Tibial nerve (tissue), 4 donors: ENCODE results near the gene RAD54L2. TPM values are rescaled to one million over a fixed set of nuclear protein-coding genes. Genes with fewer than 3 reads are reported as not detected.
"Not testable (repeated sequence)": the region's sequence is repeated elsewhere in the genome, so short reads cannot be mapped to it uniquely, and the experiment has no call there.

ENCODE experiments used
- DNase-seq, 2 donors: peaks; one replicate each; pipeline ENCODE4 v3.0.0-alpha.2; 2019; ENCODE audit warnings: low spot score in 2 of 2
- H3K27ac ChIP-seq, 4 donors: fragments of 200-600 bp; sonication (generic) in 3 of 4; one replicate each; pipeline ENCODE4 v1.5.1; 2017 to 2019; ENCODE audit warnings: mild to moderate bottlenecking in 1 of 4
- H3K27me3 ChIP-seq, 2 donors: fragments of 200-600 bp; sonication (generic) in 1 of 2; one replicate each; pipeline versions ENCODE4 v1.5.1 to v1.6.0; 2017 to 2019
- H3K36me3 ChIP-seq, 3 donors: fragments of 200-600 bp; sonication (generic); one replicate each; pipeline ENCODE4 v1.5.1; 2018 to 2019
- H3K4me1 ChIP-seq, 4 donors: fragments of 200-600 bp; sonication (generic) in 3 of 4; one replicate each; pipeline ENCODE4 v1.5.1; 2017 to 2019
- H3K4me3 ChIP-seq, 4 donors: fragments of 200-600 bp; sonication (generic) in 3 of 4; one replicate each; pipeline ENCODE4 v1.5.1; 2017 to 2019; ENCODE audit warnings: mild to moderate bottlenecking in 1 of 4, moderate library complexity in 1 of 4
- H3K9me3 ChIP-seq, 4 donors: fragments of 200-600 bp; sonication (generic) in 3 of 4; one replicate each; pipeline ENCODE4 v1.5.1; 2017 to 2019
- CTCF ChIP-seq, 5 experiments: fragments of 200-600 bp in 3 of 5; fragments of 450-650 bp in 2 of 5; sonication (generic) in 3 of 5; IDR thresholded peaks; one replicate each; pipeline ENCODE4 v1.5.1; 2016 to 2019; ENCODE audit warnings: antibody characterized with exemption in 5 of 5, mild to moderate bottlenecking in 3 of 5, moderate library complexity in 2 of 5
- EP300 ChIP-seq, 2 donors: sonication (generic); formaldehyde crosslinking; IDR thresholded peaks; one replicate each; pipeline ENCODE4 v1.6.1; 2017; ENCODE audit warnings: antibody characterized with exemption in 2 of 2, mild to moderate bottlenecking in 1 of 2
- POLR2A ChIP-seq, 2 donors: fragments of 450-650 bp; IDR thresholded peaks; one replicate each; pipeline ENCODE4 v1.6.1; 2017; ENCODE audit warnings: antibody characterized with exemption in 2 of 2, mild to moderate bottlenecking in 2 of 2, moderate library complexity in 2 of 2
- WGBS, 2 donors: methylation state at CpG; one replicate each; pipeline ENCODE4 v1.1.5; 2018; 5-methylcytosine and 5-hydroxymethylcytosine counted together
- total RNA-seq, 4 donors: library from RNA; depleted of rRNA; stranded (reverse); fragments of >200 nt; gene quantifications; one replicate each; pipeline ENCODE4 v1.1.0, GENCODE V29; 2016

Gene RAD54L2
- total RNA-seq, 4 donors from 2014 or later: 21.0 to 35.8 (median 28.5) TPM

DNA sequence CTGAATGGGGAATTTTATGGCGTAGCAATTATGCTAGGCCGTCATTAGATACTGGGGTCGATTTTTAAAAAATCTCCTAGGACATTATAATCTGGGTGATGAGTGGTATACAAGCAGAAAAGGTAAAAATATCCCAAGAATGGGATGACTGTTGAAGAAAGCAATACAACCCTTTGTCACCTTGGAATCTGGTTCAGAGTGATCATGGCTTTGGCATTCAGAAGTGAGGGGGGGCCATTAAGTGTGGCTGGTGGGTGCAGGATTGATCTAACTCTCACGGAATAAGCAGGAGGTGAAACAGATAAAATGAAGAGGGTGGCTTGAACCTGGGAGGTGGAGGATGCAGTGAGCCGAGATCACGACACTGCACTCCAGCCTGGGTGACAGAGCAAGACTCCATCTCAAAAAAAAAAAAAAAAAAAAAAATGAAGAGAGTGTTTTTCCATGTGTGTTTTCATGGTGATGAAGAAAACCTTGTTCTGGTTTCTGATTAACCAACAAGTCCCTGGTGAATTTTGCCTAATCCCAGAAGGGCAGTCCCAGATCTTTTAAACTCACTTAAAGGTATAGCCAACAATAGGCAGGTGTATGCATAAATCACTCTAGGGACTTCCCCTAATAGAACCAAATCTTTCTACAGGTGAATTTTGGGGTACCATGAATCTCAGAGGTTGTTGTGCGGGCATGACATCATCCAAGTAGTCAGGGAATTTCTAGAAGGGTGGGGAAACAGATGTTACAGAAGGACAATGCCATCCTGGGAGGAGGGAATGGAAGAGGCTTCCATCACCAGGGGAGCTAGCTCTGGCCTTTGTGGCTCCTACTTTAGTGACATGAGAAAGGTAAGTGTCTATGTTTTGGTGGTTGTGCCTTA lies 3.1 kb upstream of the RAD54L2 start:
- TF ChIP-seq EP300 (IDR thresholded peaks at IDR 0.05): no peak
- no peak for TF ChIP-seq CTCF (IDR thresholded peaks at IDR 0.05)
- no peak for TF ChIP-seq POLR2A (IDR thresholded peaks at IDR 0.05)
- Histone ChIP-seq H3K4me1 (peaks cover 0 to 21% (median 11%) of the 10 kb centered on the region in 4 donors), H3K27me3 (no peaks in the 10 kb centered on the region), H3K9me3 (no peaks in the 10 kb centered on the region), H3K36me3 (no peaks in the 10 kb centered on the region), H3K4me3 (no peak overlapping the region), H3K27ac (no peak overlapping the region)
- 75 to 83% methylated on average over 7 of the region's 7 CpGs for WGBS, 2 donors
- DNase-seq: no peak

- Histone ChIP-seq H3K4me1 (peaks cover 0 to 31% (median 14%) of the 10 kb centered on the region in 4 donors), H3K4me3 (peak overlapping the region; percentile 80 to 92 (median 82)), H3K27ac (peak overlapping the region; percentile 61 to 95 (median 91))
- not testable (repeated sequence) for H3K9me3 ChIP-seq, H3K36me3 ChIP-seq, H3K27me3 ChIP-seq, DNase-seq
- WGBS, 2 donors: 80 to 82% methylated on average over 16 of the region's 16 CpGs
Measured at GRCh38 chr3:51537631-51538030, 888 bp upstream of the RAD54L2 start.

DNA sequence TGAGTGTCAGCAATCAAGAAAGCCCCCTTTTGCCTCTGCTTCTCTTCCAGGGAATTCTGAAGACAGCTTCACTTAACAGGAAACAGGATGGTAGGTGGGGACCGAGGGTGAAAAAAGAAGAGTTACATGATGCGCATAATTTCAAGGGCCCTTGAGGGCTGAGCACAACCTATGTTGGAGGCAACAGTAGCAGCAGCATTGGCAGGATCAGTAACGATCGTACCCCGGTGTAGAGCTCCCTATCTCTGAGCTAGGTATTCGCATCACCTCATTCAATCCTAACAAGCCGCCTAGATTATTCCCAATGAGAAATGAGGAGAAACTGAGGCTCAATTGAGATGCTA lies 432 bp upstream of the RAD54L2 start:
- 2 to 3% methylated on average over 7 of the region's 7 CpGs for WGBS, 2 donors
- Histone ChIP-seq H3K9me3 (no peaks in the 10 kb centered on the region), H3K4me3 (peak overlapping the region; percentile 80 to 92 (median 82)), H3K27ac (peak overlapping the region; percentile 61 to 95 (median 91)), H3K4me1 (peaks cover 0 to 31% (median 14%) of the 10 kb centered on the region in 4 donors), H3K36me3 (peaks cover 0 to 9% (median 0%) of the 10 kb centered on the region in 3 donors), H3K27me3 (no peaks in the 10 kb centered on the region)
- DNase-seq: no peak
- TF ChIP-seq EP300 (IDR thresholded peaks at IDR 0.05): no peak
- TF ChIP-seq CTCF (IDR thresholded peaks at IDR 0.05): no peak
- TF ChIP-seq POLR2A (IDR thresholded peaks at IDR 0.05): no peak

GRCh38 chr3:51539291-51539941 lies 897 bp downstream of the RAD54L2 start:
- TF ChIP-seq EP300 (IDR thresholded peaks at IDR 0.05) (no peak), CTCF (IDR thresholded peaks at IDR 0.05) (no peak), POLR2A (IDR thresholded peaks at IDR 0.05) (no peak)
- Histone ChIP-seq H3K9me3 (no peaks in the 10 kb centered on the region), H3K27ac (peak overlapping the region; percentile 61 to 95 (median 91)), H3K27me3 (no peaks in the 10 kb centered on the region), H3K4me3 (peak overlapping the region; percentile 80 to 96 (median 88)), H3K36me3 (peaks cover 0 to 20% (median 0%) of the 10 kb centered on the region in 3 donors), H3K4me1 (peaks cover 0 to 31% (median 14%) of the 10 kb centered on the region in 4 donors)
- 0 to 1% methylated on average over 7 to 11 of the region's 11 CpGs for WGBS, 2 donors
- peak in 1 of 2 donors; percentile 12 for DNase-seq

DNA sequence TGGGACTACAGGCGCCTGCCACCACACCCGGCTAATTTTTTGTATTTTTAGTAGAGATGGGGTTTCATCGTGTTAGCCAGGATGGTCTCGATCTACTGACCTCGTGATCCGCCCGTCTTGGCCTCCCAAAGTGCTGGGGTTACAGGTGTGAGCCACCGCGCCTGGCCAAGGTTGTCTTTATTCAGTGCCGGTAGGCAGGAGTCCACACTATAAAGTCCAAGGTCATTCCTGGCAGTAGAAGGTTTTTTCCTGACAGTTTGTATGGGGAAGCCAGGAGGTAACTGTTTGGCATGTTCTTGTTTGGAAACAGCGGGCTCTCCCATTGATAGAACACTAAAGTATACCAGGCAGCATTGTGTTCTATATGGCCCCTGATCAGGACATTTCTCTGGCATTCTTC lies 4.1 kb downstream of the RAD54L2 start:
- peaks cover 0 to 31% (median 11%) of the 10 kb centered on the region in 4 donors for H3K4me1 ChIP-seq
- not testable (repeated sequence) for H3K9me3 ChIP-seq, H3K4me3 ChIP-seq, DNase-seq, H3K27me3 ChIP-seq, H3K27ac ChIP-seq
- 91 to 95% methylated on average over 11 of the region's 11 CpGs for WGBS, 2 donors
- peaks cover 0 to 46% (median 0%) of the 10 kb centered on the region in 3 donors for H3K36me3 ChIP-seq
